HEK293 (cell line): ENCODE data around the gene THSD4.
A peak's percentile ranks its signal among the peaks of the same experiment; 100 is the strongest.

Source experiments
- CTCF ChIA-PET: fragments of 350-600 bp; formaldehyde crosslinking; extraction: SDS; loops from one replicate; lab custom pipeline; 2021; ENCODE audit warnings: antibody characterized with exemption; lab: Yijun Ruan, JAX
- POLR2A ChIA-PET: fragments of 300-600 bp; formaldehyde crosslinking; extraction: SDS; loops from one replicate; lab custom pipeline; 2020; ENCODE audit warnings: antibody characterized with exemption, inconsistent platforms; lab: Yijun Ruan, JAX
- H3K27ac ChIP-seq: fragments of 200-500 bp; sonication (Bioruptor generic); 2 replicates; pipeline ENCODE4 v1.5.1; 2014; ENCODE audit warnings: low read depth, low read length, control low read depth, inconsistent platforms; ENCODE audit errors: extremely low read depth
- H3K36me3 ChIP-seq, 2 experiments: fragments of 200-500 bp in 1 of 2; sonication (Bioruptor generic) in 1 of 2; 1 replicate in 1 of 2; 2 replicates in 1 of 2; pipeline ENCODE4 v1.5.1; 2014 to 2017; ENCODE audit warnings: inconsistent platforms in 2 of 2, low read length in 2 of 2; ENCODE audit not compliant: control insufficient read depth in 2 of 2, insufficient read depth in 1 of 2
- H3K4me1 ChIP-seq: fragments of 200-500 bp; sonication (Bioruptor generic); 2 replicates; pipeline ENCODE4 v1.5.1; 2014; ENCODE audit warnings: mild to moderate bottlenecking, low read length, inconsistent platforms; ENCODE audit not compliant: control insufficient read depth, insufficient read depth
- H3K4me3 ChIP-seq: 2 replicates; pipeline ENCODE4 v1.5.1; 2011; ENCODE audit warnings: low read depth, mild to moderate bottlenecking, control low read depth, low read length, moderate library complexity
- H3K9me3 ChIP-seq: fragments of 200-500 bp; sonication (Bioruptor generic); 2 replicates; pipeline ENCODE4 v1.5.1; 2014; ENCODE audit warnings: low read depth, low read length, inconsistent platforms; ENCODE audit not compliant: control insufficient read depth, insufficient read depth
- AEBP2 ChIP-seq: fragments of 450-650 bp; formaldehyde crosslinking; IDR thresholded peaks from 2 replicates; pipeline ENCODE4 v1.5.1; 2016; ENCODE audit warnings: missing biosample characterization, missing genetic modification characterization, borderline replicate concordance
- CTCF ChIP-seq: fragments of 450-650 bp; formaldehyde crosslinking; IDR thresholded peaks from 2 replicates; pipeline ENCODE4 v1.5.1; 2016; ENCODE audit warnings: missing biosample characterization, missing genetic modification characterization
- HIC1 ChIP-seq: fragments of 450-650 bp; formaldehyde crosslinking; IDR thresholded peaks from 2 replicates; pipeline ENCODE4 v1.5.1; 2016; ENCODE audit warnings: missing biosample characterization, missing genetic modification characterization
- MYNN ChIP-seq: fragments of 450-650 bp; formaldehyde crosslinking; IDR thresholded peaks from 2 replicates; pipeline ENCODE4 v1.5.1; 2016; ENCODE audit warnings: missing biosample characterization, missing genetic modification characterization, borderline replicate concordance
- REST ChIP-seq: fragments of 450-650 bp; formaldehyde crosslinking; IDR thresholded peaks from 2 replicates; pipeline ENCODE4 v1.5.1; 2016; ENCODE audit warnings: missing biosample characterization, missing genetic modification characterization
- ZNF155 ChIP-seq: fragments of 450-650 bp; formaldehyde crosslinking; IDR thresholded peaks from 2 replicates; pipeline ENCODE4 v1.5.1; 2016; ENCODE audit warnings: missing biosample characterization, missing genetic modification characterization
- ZNF449 ChIP-seq: fragments of 450-650 bp; formaldehyde crosslinking; IDR thresholded peaks from 2 replicates; pipeline ENCODE4 v1.5.1; 2017; ENCODE audit warnings: missing biosample characterization, mild to moderate bottlenecking, missing genetic modification characterization, moderate library complexity
- ZNF514 ChIP-seq: fragments of 450-650 bp; formaldehyde crosslinking; IDR thresholded peaks from 2 replicates; pipeline ENCODE4 v1.5.1; 2016; ENCODE audit warnings: missing biosample characterization, missing genetic modification characterization
- ZNF544 ChIP-seq: fragments of 450-650 bp; formaldehyde crosslinking; IDR thresholded peaks from 2 replicates; pipeline ENCODE4 v1.5.0; 2017; ENCODE audit warnings: missing biosample characterization, missing genetic modification characterization
- ZSCAN16 ChIP-seq: fragments of 450-650 bp; formaldehyde crosslinking; IDR thresholded peaks from 2 replicates; pipeline ENCODE4 v1.5.1; 2016; ENCODE audit warnings: missing biosample characterization, missing genetic modification characterization
- ZSCAN30 ChIP-seq: fragments of 450-650 bp; IDR thresholded peaks from 2 replicates; pipeline ENCODE4 v1.5.1; 2018; ENCODE audit warnings: missing biosample characterization, mild to moderate bottlenecking, missing genetic modification characterization, moderate library complexity

Gene THSD4

GRCh38 chr15:71313806-71314205 is 198.5 kb downstream of the THSD4 start (continued):
- no peak for TF ChIP-seq AEBP2 (tag by site-specific recombination)

GRCh38 chr15:71314956-71315537 is 199.8 kb downstream of the THSD4 start:
- ChIA-PET CTCF (interaction anchor here (0.6 kb wide), 1 partner anchor 308 kb away, joined by 3 read pairs; no protein-coding TSS in a partner anchor), POLR2A (no interaction called here)
- no peak for TF ChIP-seq HIC1 (tag by site-specific recombination)
- no peak for TF ChIP-seq REST (tag by site-specific recombination)
- TF ChIP-seq CTCF, result no peak
- no peak for TF ChIP-seq ZNF155
- no peak for TF ChIP-seq ZSCAN30 (tag by site-specific recombination)
- peak; percentile 92 for TF ChIP-seq MYNN (tag by site-specific recombination)
- H3K36me3 ChIP-seq, result no peaks in the 10 kb centered on the region
- no peak overlapping the region for H3K27ac ChIP-seq
- no peaks in the 10 kb centered on the region for H3K4me1 ChIP-seq
- no peak overlapping the region for H3K4me3 ChIP-seq
- no peaks in the 10 kb centered on the region for H3K9me3 ChIP-seq

GRCh38 chr15:71316911-71317310 is 201.6 kb downstream of the THSD4 start:
- no peak for TF ChIP-seq ZSCAN16 (tag by site-specific recombination)
- TF ChIP-seq ZNF544 (tag by site-specific recombination), result no peak
- no peak for TF ChIP-seq ZNF514 (tag by site-specific recombination)
- TF ChIP-seq ZNF449 (tag by site-specific recombination), result no peak
- ChIA-PET POLR2A (no interaction called here), CTCF (no interaction called here)
- Histone ChIP-seq H3K4me1 (no peaks in the 10 kb centered on the region), H3K9me3 (no peaks in the 10 kb centered on the region), H3K27ac (no peak overlapping the region), H3K4me3 (no peak overlapping the region), H3K36me3 (no peaks in the 10 kb centered on the region)
